ENCODE data around the gene SPDYA. TPM values are rescaled to one million over a fixed set of nuclear protein-coding genes. Genes with fewer than 3 reads are reported as not detected.

Gene SPDYA
- total and polyA plus RNA-seq, 2 of the 4 experiments (the other 2 are of a cell fraction): not detected

DNA sequence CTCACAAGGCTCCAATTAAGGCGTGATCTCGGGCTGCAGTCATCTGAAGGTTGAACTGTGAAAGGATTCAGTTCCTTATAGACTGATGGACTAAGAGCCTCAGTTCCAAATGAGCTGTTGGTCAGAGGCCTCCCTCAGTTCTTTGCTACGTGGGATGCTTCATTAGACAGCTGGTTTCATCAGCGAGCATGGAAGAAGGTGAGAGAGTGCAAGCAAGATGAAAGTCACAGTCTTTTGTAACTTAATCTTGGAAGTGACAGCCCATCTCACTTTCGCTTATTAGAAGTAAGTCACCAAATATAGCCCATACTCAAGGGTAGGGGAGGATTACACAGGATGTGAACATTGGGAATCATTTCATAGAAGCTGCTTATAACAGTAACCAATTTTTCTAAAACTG lies 32.2 kb upstream of the SPDYA start:
- Histone ChIP-seq H2AK9ac (replicated peaks; ENCODE audit: low read depth, low read length, poor library complexity) (no peak overlapping the region), H2BK20ac (ENCODE audit: low read depth, low read length) (no peak overlapping the region), H3K9ac (ENCODE audit: low read depth, low read length) (no peak overlapping the region), H2AFZ (replicated peaks; ENCODE audit: low read length, poor library complexity) (no peak overlapping the region), H3K4ac (ENCODE audit: low read depth, low read length) (no peak overlapping the region), H4K5ac (ENCODE audit: low read depth, low read length) (no peak overlapping the region), H3K79me1 (ENCODE audit: low read depth in 1 of 2, low read length in 2 of 2) (peaks cover 18 to 49% of the 10 kb centered on the region in 2 experiments), H2BK5ac (ENCODE audit: low read depth, low read length, poor library complexity, severe bottlenecking) (no peak overlapping the region), H3K4me3 (ENCODE audit: insufficient read depth, low read depth, low read length) (no peak overlapping the region), H3K27ac (ENCODE audit: insufficient read depth, low read length) (no peak overlapping the region), H3K36me3 (ENCODE audit: control insufficient read depth, insufficient read depth, low read length) (peaks cover 23% of the 10 kb centered on the region), H2BK15ac (ENCODE audit: low read depth, low read length) (no peak overlapping the region), H3K9me3 (ENCODE audit: control insufficient read depth, insufficient read depth, low read length) (no peaks in the 10 kb centered on the region), H4K20me1 (ENCODE audit: insufficient read depth, low read length) (peaks cover 40% of the 10 kb centered on the region), H4K91ac (ENCODE audit: insufficient read depth, low read depth, low read length) (no peak overlapping the region), H2AK5ac (ENCODE audit: low read depth, low read length) (no peak overlapping the region), H3K56ac (ENCODE audit: extremely low read depth, insufficient read depth, low read length) (no peak overlapping the region), H4K8ac (ENCODE audit: low read depth in 2 of 2, low read length in 2 of 2) (no peak overlapping the region), H3K14ac (replicated peaks; ENCODE audit: low read depth, low read length) (no peak overlapping the region), H3K9me1 (ENCODE audit: insufficient read depth, low read length) (peaks cover 4% of the 10 kb centered on the region; the same call in 1 of the 2 replicates), H3K23ac (ENCODE audit: low read depth, low read length) (no peak overlapping the region), H3K27me3 (ENCODE audit: control insufficient read depth, insufficient read depth, low read length) (no peaks in the 10 kb centered on the region), H3K4me1 (ENCODE audit: control insufficient read depth, insufficient read depth, low read length) (no peaks in the 10 kb centered on the region), H3K18ac (ENCODE audit: low read depth, low read length) (no peak overlapping the region), H3K4me2 (ENCODE audit: low read depth, low read length) (no peak overlapping the region), H2BK120ac (ENCODE audit: low read depth, low read length) (no peak overlapping the region)
- dilution Hi-C loops (cut with HindIII; ENCODE audit: low sequenced_read_pairs, unreplicated experiment) (no loop called here), in situ Hi-C loops (cut with MboI; ENCODE audit: low sequenced_read_pairs) (no loop called here), intact Hi-C loops (cut with micrococcal nuclease) (no loop called here)
- ChIA-PET POLR2A (ENCODE audit: unreplicated experiment) (interaction anchor here (0.5 kb wide), 1 partner anchor 27 kb away, joined by 4 read pairs; the partner anchor contains the start of gene PPP1CB), CTCF (no interaction called here)
- ATAC-seq (ENCODE audit: low read depth): no peak
- WGBS, 2 experiments (ENCODE audit: extremely low coverage in 2 of 2, insufficient read length in 1 of 2): 100% methylated on average over 2 of the region's 5 CpGs; no CpG with 5 or more reads in 1 of the 2 experiments
- DNase-seq: no peak
- BruUV-seq (replicated peaks): no TSS peak
- TF ChIP-seq POLR2A (IDR thresholded peaks at IDR 0.05; ENCODE audit: low read depth, low read length) (no peak), CHD1 (IDR thresholded peaks at IDR 0.05; ENCODE audit: low read depth, low read length) (no peak), BHLHE40 (IDR thresholded peaks at IDR 0.05; ENCODE audit: low read depth, low read length) (no peak), RAD21 (IDR thresholded peaks at IDR 0.05; ENCODE audit: low read length) (no peak), ELK1 (IDR thresholded peaks at IDR 0.05; ENCODE audit: borderline replicate concordance, low read depth, low read length) (no peak), RCOR1 (IDR thresholded peaks at IDR 0.05; ENCODE audit: insufficient replicate concordance, low read length) (no peak), MXI1 (IDR thresholded peaks at IDR 0.05; ENCODE audit: borderline replicate concordance, low read depth, low read length) (no peak), USF2 (IDR thresholded peaks at IDR 0.05; ENCODE audit: low read depth, low read length) (no peak), NFE2L2 (IDR thresholded peaks at IDR 0.05; ENCODE audit: low read depth, low read length) (no peak), CEBPB (IDR thresholded peaks at IDR 0.05; ENCODE audit: low read depth, low read length) (no peak), MAZ (IDR thresholded peaks at IDR 0.05; ENCODE audit: borderline replicate concordance, low read depth, low read length) (no peak), FOS (IDR thresholded peaks at IDR 0.05; ENCODE audit: low read depth, low read length) (no peak), MAFK (IDR thresholded peaks at IDR 0.05; ENCODE audit: low read depth, low read length) (no peak), RFX5 (IDR thresholded peaks at IDR 0.05; ENCODE audit: low read depth, low read length) (no peak), SMC3 (IDR thresholded peaks at IDR 0.05; ENCODE audit: low read depth, low read length) (no peak)
- TF ChIP-seq, protein P1, sequence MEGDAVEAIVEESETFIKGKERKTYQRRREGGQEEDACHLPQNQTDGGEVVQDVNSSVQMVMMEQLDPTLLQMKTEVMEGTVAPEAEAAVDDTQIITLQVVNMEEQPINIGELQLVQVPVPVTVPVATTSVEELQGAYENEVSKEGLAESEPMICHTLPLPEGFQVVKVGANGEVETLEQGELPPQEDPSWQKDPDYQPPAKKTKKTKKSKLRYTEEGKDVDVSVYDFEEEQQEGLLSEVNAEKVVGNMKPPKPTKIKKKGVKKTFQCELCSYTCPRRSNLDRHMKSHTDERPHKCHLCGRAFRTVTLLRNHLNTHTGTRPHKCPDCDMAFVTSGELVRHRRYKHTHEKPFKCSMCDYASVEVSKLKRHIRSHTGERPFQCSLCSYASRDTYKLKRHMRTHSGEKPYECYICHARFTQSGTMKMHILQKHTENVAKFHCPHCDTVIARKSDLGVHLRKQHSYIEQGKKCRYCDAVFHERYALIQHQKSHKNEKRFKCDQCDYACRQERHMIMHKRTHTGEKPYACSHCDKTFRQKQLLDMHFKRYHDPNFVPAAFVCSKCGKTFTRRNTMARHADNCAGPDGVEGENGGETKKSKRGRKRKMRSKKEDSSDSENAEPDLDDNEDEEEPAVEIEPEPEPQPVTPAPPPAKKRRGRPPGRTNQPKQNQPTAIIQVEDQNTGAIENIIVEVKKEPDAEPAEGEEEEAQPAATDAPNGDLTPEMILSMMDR (conservative IDR thresholded peaks at IDR 0.05; ENCODE audit: low read depth, low read length): no peak
